MM.1S (cell line): ENCODE measurements around the gene RWDD2A.

Experiments
- DNase-seq: peaks from one replicate; pipeline ENCODE4 v3.0.0-alpha.2; 2015
- H2AFZ ChIP-seq: fragments of 300-600 bp; sonication (generic); 2 replicates; pipeline ENCODE4 v1.6.0; 2016; ENCODE audit warnings: antibody characterized with exemption, low read length
- H3F3A ChIP-seq: fragments of 300-600 bp; sonication (generic); 2 replicates; pipeline ENCODE4 v1.6.1; 2016; ENCODE audit warnings: mild to moderate bottlenecking, antibody characterized with exemption, low read length, moderate library complexity, mixed read lengths; ENCODE audit not compliant: insufficient read depth
- H3K27ac ChIP-seq: fragments of 300-600 bp; sonication (generic); 2 replicates; pipeline ENCODE4 v1.5.1; 2016; ENCODE audit warnings: mild to moderate bottlenecking, low read length
- H3K27me3 ChIP-seq: fragments of 300-600 bp; sonication (generic); replicated peaks from 2 replicates; pipeline ENCODE4 v1.6.0; 2016; ENCODE audit warnings: low read length; ENCODE audit not compliant: insufficient read depth
- H3K36me3 ChIP-seq: fragments of 300-600 bp; sonication (generic); replicated peaks from 2 replicates; pipeline ENCODE4 v1.6.1; 2016; ENCODE audit warnings: mild to moderate bottlenecking, low read length, mixed read lengths; ENCODE audit not compliant: insufficient read depth
- H3K4me1 ChIP-seq: fragments of 300-600 bp; sonication (generic); 2 replicates; pipeline ENCODE4 v1.6.1; 2016; ENCODE audit warnings: low read length, mixed read lengths
- H3K4me2 ChIP-seq: fragments of 300-600 bp; sonication (generic); 2 replicates; pipeline ENCODE4 v1.6.0; 2016; ENCODE audit warnings: low read depth, low read length
- H3K4me3 ChIP-seq: fragments of 300-600 bp; sonication (generic); 2 replicates; pipeline ENCODE4 v1.5.1; 2016; ENCODE audit warnings: low read length, mixed read lengths
- H3K79me2 ChIP-seq: fragments of 300-600 bp; sonication (generic); 2 replicates; pipeline ENCODE4 v1.6.1; 2016; ENCODE audit warnings: mixed run types, low read length, mixed read lengths
- H3K9ac ChIP-seq: fragments of 300-600 bp; sonication (generic); 2 replicates; pipeline ENCODE4 v1.6.1; 2016; ENCODE audit warnings: low read length, mixed read lengths
- H3K9me2 ChIP-seq: fragments of 300-600 bp; sonication (generic); replicated peaks from 2 replicates; pipeline ENCODE4 v1.6.1; 2016; ENCODE audit warnings: mild to moderate bottlenecking, low read length, mixed read lengths; ENCODE audit not compliant: insufficient read depth
- H3K9me3 ChIP-seq: fragments of 300-600 bp; sonication (generic); replicated peaks from 2 replicates; pipeline ENCODE4 v1.6.1; 2016; ENCODE audit warnings: mild to moderate bottlenecking, low read length, mixed read lengths; ENCODE audit not compliant: insufficient read depth
- H4K20me1 ChIP-seq: fragments of 300-600 bp; sonication (generic); 2 replicates; pipeline ENCODE4 v1.6.1; 2016; ENCODE audit warnings: mild to moderate bottlenecking, low read length, moderate library complexity, mixed read lengths; ENCODE audit not compliant: insufficient read depth
- CTCF ChIP-seq: fragments of 300-600 bp; sonication (generic); IDR thresholded peaks from 2 replicates; pipeline ENCODE4 v1.5.1; 2016; ENCODE audit warnings: antibody characterized with exemption, low read length, mixed read lengths
- EZH2 ChIP-seq: fragments of 300-600 bp; sonication (generic); optimal IDR thresholded peaks from 2 replicates; pipeline ENCODE3; 2017; ENCODE audit warnings: low read depth, mild to moderate bottlenecking, antibody characterized with exemption, low read length, mixed read lengths
- EZH2phosphoT487 ChIP-seq: fragments of 300-600 bp; sonication (generic); IDR thresholded peaks from 2 replicates; pipeline ENCODE4 v1.6.1; 2018; ENCODE audit warnings: antibody characterized with exemption, low read length

Gene RWDD2A

GRCh38 chr6:83199863-83200225, 6.7 kb downstream of the RWDD2A start:
- Histone ChIP-seq H4K20me1 (no peaks in the 10 kb centered on the region), H3K36me3 (no peaks in the 10 kb centered on the region), H3K27me3 (no peaks in the 10 kb centered on the region), H3K9me2 (no peaks in the 10 kb centered on the region), H3K4me3 (no peak overlapping the region), H3K79me2 (no peaks in the 10 kb centered on the region), H3K27ac (no peak overlapping the region), H3K9ac (no peak overlapping the region), H3F3A (peaks cover under 1% of the 10 kb centered on the region; the same call in 1 of the 2 replicates), H2AFZ (no peak overlapping the region), H3K9me3 (no peaks in the 10 kb centered on the region), H3K4me1 (no peaks in the 10 kb centered on the region), H3K4me2 (no peak overlapping the region)
- TF ChIP-seq CTCF (no peak), EZH2phosphoT487 (no peak)
- DNase-seq, result no peak

- no peak overlapping the region for H3K9ac ChIP-seq
These were observed 8.9 kb downstream of the RWDD2A start for GRCh38 chr6:83202031-83202430.

GRCh38 chr6:83215131-83216047, 22.2 kb downstream of the RWDD2A start:
- H3K36me3 ChIP-seq, result no peaks in the 10 kb centered on the region
- no peak overlapping the region for H2AFZ ChIP-seq
- H3K9ac ChIP-seq, result no peak overlapping the region
- no peaks in the 10 kb centered on the region for H3K27me3 ChIP-seq
- H3K4me3 ChIP-seq, result no peak overlapping the region
- H3K27ac ChIP-seq, result no peak overlapping the region
- no peak overlapping the region for H3K4me2 ChIP-seq
- no peaks in the 10 kb centered on the region for H3K9me2 ChIP-seq
- no peaks in the 10 kb centered on the region for H3K4me1 ChIP-seq
- DNase-seq, result peak; percentile 67
- TF ChIP-seq CTCF (peak; percentile 84), EZH2 (no peak), EZH2phosphoT487 (no peak)
- no peaks in the 10 kb centered on the region for H3F3A ChIP-seq
- H4K20me1 ChIP-seq, result no peaks in the 10 kb centered on the region
- H3K79me2 ChIP-seq, result no peaks in the 10 kb centered on the region
- no peaks in the 10 kb centered on the region for H3K9me3 ChIP-seq

More at GRCh38 chr6:83202031-83202430, 8.9 kb downstream of the RWDD2A start:
- TF ChIP-seq CTCF, result no peak
- no peak for TF ChIP-seq EZH2
- TF ChIP-seq EZH2phosphoT487, result no peak
- no peak overlapping the region for H3K27ac ChIP-seq
- H3K79me2 ChIP-seq, result no peaks in the 10 kb centered on the region
- no peaks in the 10 kb centered on the region for H3K4me1 ChIP-seq
- H3K4me3 ChIP-seq, result no peak overlapping the region
- no peaks in the 10 kb centered on the region for H3F3A ChIP-seq
- H3K36me3 ChIP-seq, result no peaks in the 10 kb centered on the region
- H3K27me3 ChIP-seq, result no peaks in the 10 kb centered on the region
- H3K9me3 ChIP-seq, result no peaks in the 10 kb centered on the region
- H4K20me1 ChIP-seq, result no peaks in the 10 kb centered on the region
- H3K4me2 ChIP-seq, result no peak overlapping the region
- no peak for DNase-seq
- H2AFZ ChIP-seq, result no peak overlapping the region
- H3K9me2 ChIP-seq, result no peaks in the 10 kb centered on the region
